ENCODE results near the gene C1QB.

DNA sequence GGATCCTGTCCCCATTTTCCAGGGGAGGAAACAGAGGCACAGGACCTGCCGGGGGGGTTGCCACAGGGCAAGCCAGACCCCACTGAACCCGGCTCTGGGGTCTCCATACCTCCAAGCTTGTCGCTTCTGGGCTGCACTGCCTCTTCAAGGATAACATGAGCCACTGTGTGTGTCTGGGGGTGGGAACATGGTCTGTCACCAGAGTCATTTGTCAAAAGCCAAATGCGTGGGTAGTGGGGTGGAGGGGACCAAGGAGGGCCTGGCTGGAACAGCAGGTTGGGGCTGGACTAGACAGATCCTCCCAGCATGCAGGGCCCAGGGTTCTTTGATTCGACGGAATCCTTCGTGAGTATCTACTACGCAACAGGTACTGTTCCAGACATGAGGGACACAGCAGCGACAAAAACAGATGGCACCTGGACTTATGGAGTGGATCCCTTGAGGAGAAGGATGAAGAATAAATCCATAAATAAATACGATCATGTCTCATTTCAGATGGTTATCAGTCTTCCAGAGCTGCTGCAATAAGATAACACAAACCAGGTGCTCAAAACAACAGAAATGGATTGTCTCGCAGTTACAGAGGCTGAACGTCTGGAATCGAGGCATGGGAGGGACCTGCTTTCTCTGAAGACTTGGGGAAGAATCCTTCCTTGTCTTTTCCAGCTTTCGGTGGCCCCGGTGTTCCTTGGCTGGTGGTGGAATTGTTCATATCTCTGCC is 28.7 kb downstream of the C1QB start:
- no peak for TF ChIP-seq CTCF (IDR thresholded peaks at IDR 0.05)
- TF ChIP-seq POLR2AphosphoS5 (IDR thresholded peaks at IDR 0.05) = no peak
- TF ChIP-seq POLR2A (IDR thresholded peaks at IDR 0.05) = no peak

Measured in prostate gland (tissue), 2 donors.